ENCODE measurements around the gene TRPC6. TPM values are rescaled to one million over a fixed set of nuclear protein-coding genes. Genes with fewer than 3 reads are reported as not detected.

Gene TRPC6
- total RNA-seq, 1 donor from 2014 or later: 0.79 TPM

- H3K36me3 ChIP-seq (ENCODE audit: control insufficient read depth, insufficient read depth, low read length): no peaks in the 10 kb centered on the region
- no peak overlapping the region for H3K4me3 ChIP-seq (ENCODE audit: low read depth, low read length)
- FAIRE-seq (no peak), DNase-seq (ENCODE audit: low read depth) (no peak)
- no peak for TF ChIP-seq CTCF (IDR thresholded peaks at IDR 0.05; ENCODE audit: insufficient read depth, low read length, severe bottlenecking)
- H3K27me3 ChIP-seq (ENCODE audit: control insufficient read depth, insufficient read depth, low read length): no peaks in the 10 kb centered on the region
Observed at GRCh38 chr11:101555366-101555765, 28.4 kb downstream of the TRPC6 start.

DNA sequence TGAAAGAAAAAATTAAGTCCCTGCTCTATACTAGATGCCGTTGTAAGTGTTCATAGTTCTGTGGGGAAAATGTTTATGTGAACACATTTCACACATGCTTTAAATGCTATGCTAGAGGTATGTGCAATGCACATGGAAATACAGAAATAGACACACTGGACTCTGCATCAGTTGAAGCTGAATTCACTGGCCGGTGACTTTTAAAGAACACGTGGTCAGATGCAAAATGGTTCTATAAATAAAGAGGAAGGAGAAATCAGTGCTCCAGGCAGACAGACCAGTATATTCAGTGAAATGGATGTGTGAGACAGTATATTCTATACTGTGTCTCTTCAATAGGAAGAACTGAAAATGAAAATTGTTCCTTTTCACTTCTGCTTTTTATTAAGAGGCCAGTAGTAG lies 29.9 kb downstream of the TRPC6 start:
- Histone ChIP-seq H3K4me3 (ENCODE audit: low read depth, low read length) (no peak overlapping the region), H3K27me3 (ENCODE audit: control insufficient read depth, insufficient read depth, low read length) (no peaks in the 10 kb centered on the region), H3K36me3 (ENCODE audit: control insufficient read depth, insufficient read depth, low read length) (no peaks in the 10 kb centered on the region)
- TF ChIP-seq CTCF (IDR thresholded peaks at IDR 0.05; ENCODE audit: insufficient read depth, low read length, severe bottlenecking): no peak
- no peak for DNase-seq (ENCODE audit: low read depth)
- FAIRE-seq: no peak

- TF ChIP-seq CTCF (IDR thresholded peaks at IDR 0.05; ENCODE audit: insufficient read depth, low read length, severe bottlenecking): no peak
- FAIRE-seq (no peak), DNase-seq (ENCODE audit: low read depth) (no peak)
- Histone ChIP-seq H3K36me3 (ENCODE audit: control insufficient read depth, insufficient read depth, low read length) (no peaks in the 10 kb centered on the region), H3K4me3 (ENCODE audit: low read depth, low read length) (no peak overlapping the region), H3K27me3 (ENCODE audit: control insufficient read depth, insufficient read depth, low read length) (no peaks in the 10 kb centered on the region)
Observed at GRCh38 chr11:101552888-101553287, 30.9 kb downstream of the TRPC6 start.

GRCh38 chr11:101528541-101528940 lies 55.3 kb downstream of the TRPC6 start:
- TF ChIP-seq CTCF (IDR thresholded peaks at IDR 0.05; ENCODE audit: insufficient read depth, low read length, severe bottlenecking): no peak
- DNase-seq (ENCODE audit: low read depth) (no peak), FAIRE-seq (no peak)
- no peaks in the 10 kb centered on the region for H3K36me3 ChIP-seq (ENCODE audit: control insufficient read depth, insufficient read depth, low read length)
- no peak overlapping the region for H3K4me3 ChIP-seq (ENCODE audit: low read depth, low read length)
- H3K27me3 ChIP-seq (ENCODE audit: control insufficient read depth, insufficient read depth, low read length): no peaks in the 10 kb centered on the region

GRCh38 chr11:101523634-101524260 lies 60.1 kb downstream of the TRPC6 start:
- FAIRE-seq (no peak), DNase-seq (ENCODE audit: low read depth) (peak; percentile 55)
- Histone ChIP-seq H3K27me3 (ENCODE audit: control insufficient read depth, insufficient read depth, low read length) (no peaks in the 10 kb centered on the region), H3K36me3 (ENCODE audit: control insufficient read depth, insufficient read depth, low read length) (no peaks in the 10 kb centered on the region), H3K4me3 (ENCODE audit: low read depth, low read length) (no peak overlapping the region)
- TF ChIP-seq CTCF (IDR thresholded peaks at IDR 0.05; ENCODE audit: insufficient read depth, low read length, severe bottlenecking): no peak

GRCh38 chr11:101523193-101523592 lies 60.6 kb downstream of the TRPC6 start:
- no peaks in the 10 kb centered on the region for H3K36me3 ChIP-seq (ENCODE audit: control insufficient read depth, insufficient read depth, low read length)
- H3K4me3 ChIP-seq (ENCODE audit: low read depth, low read length): no peak overlapping the region
- H3K27me3 ChIP-seq (ENCODE audit: control insufficient read depth, insufficient read depth, low read length): no peaks in the 10 kb centered on the region
- DNase-seq (ENCODE audit: low read depth) (no peak), FAIRE-seq (no peak)
- TF ChIP-seq CTCF (IDR thresholded peaks at IDR 0.05; ENCODE audit: insufficient read depth, low read length, severe bottlenecking): no peak

All from bronchial epithelial cell (primary cell).